Stomach (tissue), 4 donors: ENCODE results near the gene PADI3.

ENCODE experiments used
- CTCF ChIP-seq, 7 experiments: fragments of 450-650 bp in 4 of 7; fragments of 200-600 bp in 3 of 7; sonication (generic) in 3 of 7; IDR thresholded peaks; one replicate each; pipeline ENCODE4 v1.5.1; 2016 to 2019; ENCODE audit warnings: antibody characterized with exemption in 7 of 7, control low read depth in 2 of 7, mild to moderate bottlenecking in 1 of 7
- POLR2A ChIP-seq, 4 donors: fragments of 450-650 bp; IDR thresholded peaks; one replicate each; pipeline ENCODE4 v1.6.1; 2016; ENCODE audit warnings: antibody characterized with exemption in 4 of 4, control low read depth in 2 of 4, mild to moderate bottlenecking in 1 of 4, moderate library complexity in 1 of 4

GRCh38 chr1:17306921-17307320 lies 58.0 kb downstream of the PADI3 start:
- TF ChIP-seq CTCF (IDR thresholded peaks at IDR 0.05) (no peak), POLR2A (IDR thresholded peaks at IDR 0.05) (no peak)
